ENCODE data around the gene MRM3.

DNA sequence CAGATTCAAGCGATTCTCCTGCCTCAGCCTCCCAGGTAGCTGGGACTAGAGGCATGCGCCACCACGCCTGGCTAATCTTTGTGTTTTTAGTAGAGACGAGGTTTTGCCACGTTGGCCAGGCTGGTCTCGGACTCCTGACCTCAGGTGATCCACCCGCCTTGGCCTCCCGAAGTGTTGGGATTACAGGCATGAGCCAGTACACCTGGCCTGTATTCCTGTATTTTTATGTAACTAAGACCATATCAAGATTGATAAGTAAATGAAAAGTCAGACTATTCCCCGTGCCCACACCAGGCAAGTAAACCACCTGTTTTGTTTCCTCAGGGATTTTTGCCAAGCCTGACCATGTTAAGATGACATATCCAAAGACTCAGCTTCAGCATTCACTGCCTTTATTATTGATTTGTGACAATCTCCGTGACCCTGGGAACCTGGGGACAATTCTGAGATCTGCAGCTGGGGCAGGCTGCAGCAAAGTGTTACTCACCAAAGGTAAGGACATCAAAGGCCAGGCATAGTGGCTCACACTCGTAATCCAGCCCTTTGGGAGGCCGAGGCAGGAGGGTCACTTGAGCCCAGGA, 5.6 kb downstream of the MRM3 start:
- TF ChIP-seq TARDBP (IDR thresholded peaks at IDR 0.05) (no peak), FOXA1 (IDR thresholded peaks at IDR 0.05) (no peak), NFRKB (IDR thresholded peaks at IDR 0.05) (no peak), SP1 (IDR thresholded peaks at IDR 0.05) (no peak), FOXM1 (IDR thresholded peaks at IDR 0.05; ENCODE audit: borderline replicate concordance) (no peak), SUZ12 (IDR thresholded peaks at IDR 0.05) (no peak), FOXK2 (IDR thresholded peaks at IDR 0.05) (no peak), BHLHE40 (IDR thresholded peaks at IDR 0.05; ENCODE audit: borderline replicate concordance) (no peak), ZNF384 (IDR thresholded peaks at IDR 0.05) (no peak), ELF4 (IDR thresholded peaks at IDR 0.05) (no peak), ARNT (IDR thresholded peaks at IDR 0.05) (no peak)
- TF ChIP-seq, protein P1, sequence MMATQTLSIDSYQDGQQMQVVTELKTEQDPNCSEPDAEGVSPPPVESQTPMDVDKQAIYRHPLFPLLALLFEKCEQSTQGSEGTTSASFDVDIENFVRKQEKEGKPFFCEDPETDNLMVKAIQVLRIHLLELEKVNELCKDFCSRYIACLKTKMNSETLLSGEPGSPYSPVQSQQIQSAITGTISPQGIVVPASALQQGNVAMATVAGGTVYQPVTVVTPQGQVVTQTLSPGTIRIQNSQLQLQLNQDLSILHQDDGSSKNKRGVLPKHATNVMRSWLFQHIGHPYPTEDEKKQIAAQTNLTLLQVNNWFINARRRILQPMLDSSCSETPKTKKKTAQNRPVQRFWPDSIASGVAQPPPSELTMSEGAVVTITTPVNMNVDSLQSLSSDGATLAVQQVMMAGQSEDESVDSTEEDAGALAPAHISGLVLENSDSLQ (IDR thresholded peaks at IDR 0.05): no peak
